ENCODE data around the gene MS4A5.
"Not testable (repeated sequence)": the region's sequence is repeated elsewhere in the genome, so short reads cannot be mapped to it uniquely, and the experiment has no call there.

Gene MS4A5, protein sequence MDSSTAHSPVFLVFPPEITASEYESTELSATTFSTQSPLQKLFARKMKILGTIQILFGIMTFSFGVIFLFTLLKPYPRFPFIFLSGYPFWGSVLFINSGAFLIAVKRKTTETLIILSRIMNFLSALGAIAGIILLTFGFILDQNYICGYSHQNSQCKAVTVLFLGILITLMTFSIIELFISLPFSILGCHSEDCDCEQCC

DNA sequence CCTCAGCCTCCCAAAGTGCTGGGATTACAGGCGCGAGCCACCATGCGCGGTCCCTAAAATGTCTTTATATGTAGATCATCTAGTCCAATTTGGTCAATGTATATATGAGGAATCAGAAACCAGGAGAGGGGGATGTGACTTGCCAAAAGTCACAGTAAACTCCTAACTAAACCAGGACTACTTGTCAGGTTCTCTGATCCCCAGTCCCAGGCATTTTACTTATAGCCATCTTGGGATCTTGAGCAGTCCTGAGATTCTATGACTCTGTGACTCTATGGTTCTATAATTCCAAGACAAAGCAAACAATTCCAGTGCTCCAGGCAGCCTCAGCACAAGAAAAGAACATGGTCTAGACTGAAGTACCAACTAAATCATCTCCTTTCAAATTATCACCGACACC lies at the start of gene MS4A5:
Gene MS4A5, plus strand, starts transcription at position 301 of the 400 bp plus-strand sequence. CDS start 103 bp downstream, outside the sequence.
- no peak for DNase-seq (ENCODE audit: low read depth)

DNA sequence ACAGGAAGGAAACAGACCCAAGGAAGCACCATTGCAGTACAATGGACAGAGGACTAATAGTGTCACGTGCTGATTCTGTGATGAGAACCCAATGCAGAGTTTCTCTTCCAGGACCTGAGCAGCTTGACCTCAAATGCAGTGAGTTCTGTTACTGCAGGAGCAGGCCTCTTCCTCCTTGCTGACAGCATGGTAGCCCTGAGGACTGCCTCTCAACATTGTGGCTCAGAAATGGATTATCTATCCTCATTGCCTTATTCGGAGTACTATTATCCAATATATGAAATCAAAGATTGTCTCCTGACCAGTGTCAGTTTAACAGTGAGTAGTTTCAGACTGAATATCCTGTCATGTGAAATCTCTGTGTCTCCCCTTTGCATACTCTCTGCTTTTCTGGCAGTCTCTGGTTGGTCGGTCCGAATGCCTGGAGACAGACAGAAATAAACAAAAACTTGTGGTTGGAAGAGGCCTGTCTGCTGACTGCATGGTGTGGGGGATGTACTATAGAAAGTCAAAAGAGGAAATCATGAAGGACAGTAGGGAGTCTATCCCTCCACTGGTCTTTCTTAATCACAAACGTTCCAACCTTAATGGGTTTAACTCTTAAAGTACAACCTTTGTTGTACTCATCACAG lies 40.0 kb upstream of the MS4A5 start:
- DNase-seq (ENCODE audit: low read depth) = no peak

DNA sequence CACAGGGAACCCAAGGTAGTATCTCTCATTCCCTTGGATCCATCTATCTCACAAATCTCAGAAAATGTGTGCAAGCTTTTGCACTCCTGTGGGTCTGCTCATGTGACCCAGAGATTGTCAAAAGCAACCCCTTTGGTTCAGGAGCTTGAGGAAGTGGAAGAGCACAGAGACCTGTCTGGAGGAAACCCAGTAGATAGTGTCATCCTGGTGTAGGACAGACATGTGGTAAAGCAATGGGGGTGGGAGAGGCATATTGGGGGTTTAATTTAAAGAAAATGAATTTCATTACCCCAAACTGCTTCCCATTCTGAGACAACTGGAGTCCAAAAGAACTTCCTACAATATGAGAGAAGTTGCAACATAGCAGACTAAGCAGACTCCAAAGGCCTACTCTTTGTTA lies 39.0 kb upstream of the MS4A5 start:
- DNase-seq (ENCODE audit: low read depth) = no peak

DNA sequence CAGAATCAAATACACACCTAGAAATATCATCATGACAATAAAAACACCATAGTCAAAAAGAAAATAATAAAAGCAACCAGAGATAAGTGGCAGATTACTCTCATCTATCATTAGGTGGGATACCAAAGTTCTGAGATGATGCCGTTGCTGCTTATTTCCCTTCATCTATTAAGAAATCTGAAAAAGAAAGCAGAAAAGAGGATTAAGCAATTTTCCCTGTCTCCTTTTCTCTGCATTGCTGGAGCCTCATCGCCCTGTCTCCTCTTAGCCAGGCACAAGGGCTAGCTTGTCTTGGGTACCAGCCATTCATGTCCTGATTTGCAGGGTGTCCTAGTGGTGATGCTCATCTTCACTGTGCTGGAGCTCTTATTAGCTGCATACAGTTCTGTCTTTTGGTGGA lies 37.0 kb upstream of the MS4A5 start:
- no peak for DNase-seq (ENCODE audit: low read depth)

DNA sequence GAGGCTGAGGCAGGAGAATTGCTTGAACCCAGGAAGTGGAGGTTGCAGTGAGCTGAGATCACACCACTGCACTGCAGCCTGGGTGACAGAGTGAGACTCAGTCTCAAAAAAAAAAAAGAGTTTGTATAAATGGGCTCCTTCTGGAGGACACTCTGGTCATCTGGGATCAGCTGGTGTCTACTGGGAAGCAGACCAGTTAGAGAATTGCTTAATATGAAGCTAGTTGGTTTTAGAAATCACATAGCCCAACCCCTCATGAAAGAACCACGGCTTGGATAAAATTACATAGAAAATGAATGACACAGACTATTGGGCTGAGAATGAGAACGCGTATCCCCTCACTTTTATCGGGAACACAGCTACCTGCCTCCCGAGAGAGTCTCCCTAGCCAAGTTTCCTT lies 36.4 kb upstream of the MS4A5 start:
- no peak for DNase-seq (ENCODE audit: low read depth)

DNA sequence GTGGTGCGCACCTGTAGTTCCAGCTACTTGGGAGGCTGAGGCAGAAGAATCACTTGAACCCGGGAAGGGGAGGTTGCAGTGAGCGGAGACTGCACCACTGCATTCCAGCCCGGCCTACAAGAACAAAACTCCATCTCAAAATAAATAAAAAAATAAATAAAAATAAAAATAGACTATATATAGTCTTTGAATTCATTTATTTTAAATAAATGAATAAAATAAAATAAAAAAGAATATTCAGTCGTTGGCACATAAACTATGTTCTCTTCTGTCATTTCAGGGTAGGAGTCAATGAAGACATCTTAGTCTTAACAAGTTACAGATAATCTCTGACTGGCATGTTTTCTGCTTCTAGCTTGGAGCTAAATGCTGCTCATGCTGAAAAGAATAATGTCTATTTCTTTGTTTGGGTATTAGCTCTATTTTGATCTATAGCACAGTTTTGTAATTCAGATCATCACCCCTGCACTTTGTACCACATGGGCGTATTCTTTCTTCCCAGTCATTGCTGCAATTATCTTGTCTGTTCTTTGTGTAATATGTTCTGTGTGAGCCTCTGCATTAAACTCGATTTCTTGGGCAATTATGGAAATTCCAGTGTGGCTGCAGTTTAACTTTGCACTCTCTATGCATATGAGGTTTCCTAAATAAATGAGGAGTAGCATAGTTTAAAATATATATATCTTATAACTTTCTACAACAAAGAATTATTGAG lies 34.5 kb upstream of the MS4A5 start:
- DNase-seq (ENCODE audit: low read depth) = no peak

DNA sequence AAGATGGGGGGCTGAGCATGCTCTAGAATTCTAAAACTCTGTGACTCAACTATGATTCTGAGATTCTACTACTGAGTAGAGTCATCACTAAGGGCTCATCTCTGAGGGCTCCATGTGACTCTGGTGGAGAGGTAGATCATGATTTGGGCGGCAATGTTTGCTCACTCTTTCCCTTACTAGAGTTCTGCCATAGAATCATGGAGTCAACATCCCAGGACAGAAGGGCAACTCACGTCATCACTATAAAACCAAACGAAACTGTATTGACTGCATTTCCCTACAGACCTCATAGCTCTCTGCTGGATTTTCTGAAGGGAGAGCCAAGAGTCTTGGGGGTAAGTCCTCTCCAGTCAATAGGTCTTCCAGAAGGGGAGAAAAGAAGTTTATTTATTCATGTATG lies 33.0 kb upstream of the MS4A5 start, which contains the start of gene MS4A14:
Gene MS4A14, plus strand, starts transcription at position 78 of the 400 bp plus-strand sequence. Its CDS starts 120 bp downstream, at position 198.
- no peak for DNase-seq (ENCODE audit: low read depth)

DNA sequence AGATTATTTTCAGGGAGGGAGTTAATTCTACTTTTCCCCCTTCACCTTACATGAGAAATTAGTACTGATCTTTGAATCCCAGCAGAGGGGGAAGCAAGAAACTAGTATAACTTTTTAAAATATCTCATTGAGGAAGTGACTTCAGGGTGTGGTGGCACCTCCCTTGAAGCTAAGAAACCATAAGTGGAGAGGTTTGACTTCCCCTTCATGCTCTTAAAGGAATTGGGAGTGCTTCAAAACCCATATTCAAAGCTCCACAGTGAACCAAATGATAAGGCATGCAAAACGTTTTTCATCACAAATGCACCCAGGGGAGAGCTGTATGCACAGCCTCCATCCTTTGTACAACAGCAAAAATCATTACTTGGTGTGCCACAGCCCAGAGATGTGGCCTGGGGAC lies 32.6 kb upstream of the MS4A5 start:
- no peak for DNase-seq (ENCODE audit: low read depth)

DNA sequence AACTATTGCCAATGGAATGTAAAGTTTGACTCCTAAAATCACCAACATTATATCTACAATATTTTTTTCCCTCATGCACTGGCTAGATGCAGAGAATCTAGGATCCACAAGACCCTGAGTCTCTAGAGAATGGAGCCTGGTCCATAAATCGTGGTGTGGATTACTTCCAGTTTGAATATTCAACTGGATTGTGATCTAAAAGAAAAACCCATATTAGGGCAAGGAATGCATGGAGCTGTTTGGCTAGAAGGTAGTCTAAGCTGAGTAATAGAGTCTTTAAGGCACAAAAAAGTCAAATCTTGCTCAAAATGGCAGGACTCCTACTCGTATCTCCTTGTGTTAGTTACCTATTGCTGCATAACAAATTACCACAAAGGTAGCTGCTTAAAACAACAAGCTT lies 9.4 kb upstream of the MS4A5 start:
- DNase-seq (ENCODE audit: low read depth) = no peak

DNA sequence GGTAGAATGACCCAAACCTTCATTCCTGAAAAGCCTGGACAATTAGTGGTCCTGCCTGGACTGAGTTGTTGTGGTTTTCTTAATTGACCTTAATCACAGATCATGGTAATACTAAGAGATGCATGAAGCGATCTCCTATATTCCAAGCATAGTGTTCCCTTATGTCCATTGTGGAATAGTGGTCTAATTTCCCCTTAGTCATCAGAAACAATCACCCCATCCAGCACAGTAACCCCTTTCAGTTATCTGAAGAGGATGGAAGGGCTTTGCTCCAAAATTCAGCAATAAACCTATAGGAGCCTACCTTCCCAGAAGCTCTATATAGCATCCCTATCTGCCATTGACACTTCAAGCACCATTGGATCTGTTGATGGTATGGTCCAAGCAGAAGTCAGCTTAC lies 6.8 kb upstream of the MS4A5 start:
- no peak for DNase-seq (ENCODE audit: low read depth)

DNA sequence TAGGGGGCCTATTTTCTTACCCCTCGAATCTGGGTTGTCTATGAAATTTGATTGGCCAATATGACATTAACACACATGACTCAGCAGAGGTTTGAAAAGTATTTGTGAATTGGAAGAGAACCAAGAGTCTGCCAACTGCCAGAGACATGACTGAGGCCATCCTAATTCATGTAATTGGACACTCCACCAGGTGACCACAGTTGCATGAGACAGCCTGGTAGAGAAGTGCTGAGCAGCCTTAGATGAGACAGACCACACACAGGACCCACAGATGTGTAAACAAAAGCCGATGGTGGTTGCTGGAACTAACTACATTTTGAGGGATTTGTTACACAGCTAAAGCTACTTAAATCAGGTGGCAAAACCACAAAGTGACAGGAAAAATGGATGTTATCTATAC lies 855 bp upstream of the MS4A5 start:
- DNase-seq (ENCODE audit: low read depth) = no peak

DNA sequence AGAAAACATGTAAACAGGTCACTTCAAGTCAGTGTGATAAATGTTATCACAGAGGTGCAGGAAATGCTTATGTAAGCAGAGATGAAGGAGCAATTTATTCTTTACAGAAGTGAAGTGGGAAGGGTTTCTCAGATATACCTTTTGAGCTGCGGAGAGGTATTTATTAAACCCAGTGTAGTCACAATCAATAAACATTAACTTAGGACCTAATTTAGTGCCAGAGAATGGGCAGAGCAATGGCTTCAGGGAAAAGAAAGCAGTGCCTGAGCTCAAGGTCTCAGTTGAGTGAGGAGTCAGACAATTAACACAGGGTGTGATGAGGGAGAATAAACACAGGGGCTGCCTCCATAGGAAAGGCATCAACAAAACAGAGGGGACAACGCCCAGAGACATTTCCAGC lies 1.9 kb downstream of the MS4A5 start:
- no peak for DNase-seq (ENCODE audit: low read depth)

DNA sequence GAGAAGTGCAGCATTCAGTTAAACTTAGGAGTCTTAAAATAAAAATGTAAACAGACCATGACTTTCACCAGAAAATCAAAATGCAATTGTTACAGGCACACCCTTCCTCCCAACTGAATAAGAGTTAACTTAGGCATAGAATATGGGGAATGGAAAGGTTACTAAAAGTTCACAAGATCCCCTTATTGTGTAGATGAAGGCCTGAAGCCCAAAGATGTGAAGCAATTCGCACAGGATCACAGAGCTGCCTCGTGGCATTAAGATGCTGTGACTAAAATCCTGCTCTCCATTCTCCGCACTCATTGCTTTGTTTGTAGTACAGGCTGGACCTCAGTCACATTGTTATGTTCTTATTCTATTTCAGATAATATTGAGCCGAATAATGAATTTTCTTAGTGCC lies 4.0 kb downstream of the MS4A5 start:
- DNase-seq (ENCODE audit: low read depth) = no peak

DNA sequence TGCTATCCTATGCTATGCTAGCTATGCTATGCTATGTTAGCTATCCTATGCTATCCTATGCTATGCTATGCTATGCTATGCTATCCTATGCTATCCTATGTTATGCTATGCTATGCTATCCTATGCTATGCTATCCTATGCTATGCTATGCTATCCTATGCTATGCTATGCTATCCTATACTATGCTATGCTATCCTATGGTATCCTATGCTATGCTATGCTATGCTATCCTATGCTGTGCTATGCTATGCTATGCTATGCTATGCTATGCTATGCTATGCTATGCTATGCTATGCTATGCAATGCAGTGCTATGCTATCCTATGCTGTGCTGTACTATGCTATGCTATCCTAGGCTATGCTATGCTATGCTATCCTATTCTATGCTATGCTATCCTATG lies 17.7 kb downstream of the MS4A5 start:
- no peak for DNase-seq (ENCODE audit: low read depth)

DNA sequence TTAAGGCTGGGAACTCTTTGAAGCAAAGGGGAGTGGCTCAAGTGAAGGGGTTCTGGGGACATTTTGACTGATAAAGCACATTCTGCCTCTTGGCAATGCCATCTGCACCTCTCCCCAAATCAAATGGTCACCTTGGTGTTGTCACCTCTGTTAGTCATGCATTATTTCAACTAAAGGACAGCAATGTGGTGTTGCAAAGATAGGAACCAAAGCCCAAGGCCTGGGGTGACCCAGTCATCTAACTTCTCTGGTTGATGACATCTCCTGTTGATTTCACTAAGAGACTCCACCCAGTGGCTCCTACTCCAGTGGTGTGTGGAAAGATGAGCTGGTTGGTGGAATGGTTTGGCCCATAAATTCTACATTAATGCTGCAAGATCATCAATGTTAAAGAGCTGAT lies 18.5 kb downstream of the MS4A5 start:
- DNase-seq (ENCODE audit: low read depth) = no peak

DNA sequence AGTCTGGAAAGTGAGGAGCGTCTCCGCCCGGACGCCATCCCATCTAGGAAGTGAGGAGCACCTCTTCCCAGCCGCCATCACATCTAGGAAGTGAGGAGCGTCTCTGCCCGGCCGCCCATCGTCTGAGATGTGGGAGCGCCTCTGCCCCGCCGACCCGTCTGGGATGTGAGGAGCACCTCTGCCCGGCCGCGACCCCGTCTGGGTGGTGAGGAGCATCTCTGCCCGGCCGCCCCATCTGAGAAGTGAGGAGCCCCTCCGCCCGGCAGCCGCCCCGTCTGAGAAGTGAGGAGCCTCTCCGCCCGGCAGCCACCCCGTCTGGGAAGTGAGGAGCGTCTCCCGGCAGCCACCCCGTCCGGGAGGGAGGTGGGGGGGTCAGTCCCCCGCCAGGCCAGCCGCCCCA lies 21.8 kb downstream of the MS4A5 start:
- not testable (repeated sequence) for DNase-seq (ENCODE audit: low read depth)

DNA sequence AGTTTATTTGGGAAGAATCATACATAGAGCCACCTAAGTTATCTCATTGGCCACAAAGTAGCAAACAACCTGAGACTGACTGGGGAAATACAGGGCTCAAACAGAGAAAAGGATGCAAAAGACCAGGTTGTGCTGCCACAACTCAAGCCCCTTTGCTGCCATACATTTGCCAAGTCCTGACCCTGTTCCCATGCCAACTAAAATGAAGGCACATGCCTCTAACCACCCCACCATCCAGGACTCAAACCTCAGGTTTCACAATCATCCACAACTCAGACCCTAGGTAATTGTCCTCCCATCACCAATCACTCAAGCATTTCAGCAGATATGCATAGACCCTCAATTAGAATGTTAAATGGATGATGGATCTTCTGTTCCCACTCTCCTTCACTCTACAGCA lies 24.8 kb downstream of the MS4A5 start:
- no peak for DNase-seq (ENCODE audit: low read depth)

DNA sequence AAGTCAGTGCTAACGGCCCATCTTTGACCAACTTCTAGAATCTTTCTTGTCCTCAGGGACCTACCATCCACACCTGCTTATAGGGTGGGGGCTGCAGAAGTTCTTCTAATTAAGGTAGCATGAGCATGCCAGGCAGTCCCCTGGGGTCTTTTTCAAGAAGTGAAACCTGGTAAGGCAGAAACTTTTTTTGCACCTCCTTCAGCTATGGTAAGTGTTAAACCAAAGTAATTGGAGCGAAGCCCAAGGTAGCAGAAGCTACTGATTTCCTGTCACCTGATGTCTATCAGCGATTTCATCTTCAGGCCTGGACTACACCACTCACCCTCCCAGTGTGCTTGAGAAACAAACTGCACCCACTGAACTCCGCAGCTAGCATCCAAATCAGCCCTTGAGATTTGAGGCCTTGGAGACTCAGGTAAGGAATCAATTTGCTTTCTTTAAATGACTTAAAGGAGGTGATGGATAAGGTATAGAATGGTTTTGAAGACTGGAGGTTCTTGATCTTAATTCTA lies 26.2 kb downstream of the MS4A5 start, which contains the start of gene MS4A1:
Gene MS4A1, plus strand, starts transcription at position 317 of the 512 bp plus-strand sequence. CDS start 6,528 bp downstream, outside the sequence.
- no peak for DNase-seq (ENCODE audit: low read depth)

DNA sequence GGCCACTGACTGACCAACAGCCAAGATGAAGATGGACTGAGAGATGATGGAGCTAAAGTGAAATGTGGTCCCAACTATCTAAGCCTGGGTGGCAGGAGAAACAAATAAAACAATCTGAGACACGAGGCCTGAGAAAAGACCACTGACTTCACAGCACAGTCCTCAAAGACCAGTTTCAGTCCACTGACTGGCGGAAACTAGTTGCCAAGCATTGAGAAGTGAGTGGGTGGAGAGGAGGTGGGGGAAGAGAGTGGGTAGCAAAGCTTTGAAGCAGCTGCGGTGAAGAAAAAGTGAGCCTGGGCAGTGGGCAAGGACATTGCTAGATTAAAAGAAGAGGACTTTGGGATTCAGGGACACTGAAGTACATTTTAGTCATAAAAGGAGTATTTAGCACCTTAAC lies 28.2 kb downstream of the MS4A5 start:
- no peak for DNase-seq (ENCODE audit: low read depth)

DNA sequence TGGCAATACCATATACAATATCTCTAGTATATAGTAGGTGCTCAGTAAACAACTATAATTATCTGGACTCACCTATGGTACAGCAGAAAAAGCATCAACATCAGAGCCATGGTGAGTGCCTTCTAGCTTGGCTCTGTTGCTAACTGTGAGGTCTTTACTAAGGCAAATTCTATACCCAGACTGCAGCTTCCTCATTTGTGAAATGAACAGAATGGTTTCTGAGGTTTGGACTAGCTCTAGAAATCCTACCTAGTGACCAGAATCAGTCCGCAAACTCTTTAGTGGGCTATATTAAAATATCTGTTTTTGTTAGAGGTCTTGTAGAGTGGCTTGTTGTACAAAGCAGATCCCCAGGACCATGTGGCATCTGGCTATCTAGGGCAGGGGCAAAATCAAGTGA lies 30.0 kb downstream of the MS4A5 start:
- DNase-seq (ENCODE audit: low read depth) = no peak

DNA sequence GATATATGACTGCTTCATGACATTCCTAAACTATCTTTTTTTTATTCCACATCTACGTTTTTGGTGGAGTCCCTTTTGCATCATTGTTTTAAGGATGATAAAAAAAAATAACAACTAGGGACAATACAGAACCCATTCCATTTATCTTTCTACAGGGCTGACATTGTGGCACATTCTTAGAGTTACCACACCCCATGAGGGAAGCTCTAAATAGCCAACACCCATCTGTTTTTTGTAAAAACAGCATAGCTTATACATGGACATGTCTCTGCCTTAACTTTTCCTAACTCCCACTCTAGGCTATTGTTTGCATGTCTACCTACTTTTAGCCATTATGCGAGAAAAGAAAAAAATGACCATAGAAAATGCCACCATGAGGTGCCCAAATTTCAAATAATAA lies 39.5 kb downstream of the MS4A5 start:
- DNase-seq (ENCODE audit: low read depth) = no peak

DNA sequence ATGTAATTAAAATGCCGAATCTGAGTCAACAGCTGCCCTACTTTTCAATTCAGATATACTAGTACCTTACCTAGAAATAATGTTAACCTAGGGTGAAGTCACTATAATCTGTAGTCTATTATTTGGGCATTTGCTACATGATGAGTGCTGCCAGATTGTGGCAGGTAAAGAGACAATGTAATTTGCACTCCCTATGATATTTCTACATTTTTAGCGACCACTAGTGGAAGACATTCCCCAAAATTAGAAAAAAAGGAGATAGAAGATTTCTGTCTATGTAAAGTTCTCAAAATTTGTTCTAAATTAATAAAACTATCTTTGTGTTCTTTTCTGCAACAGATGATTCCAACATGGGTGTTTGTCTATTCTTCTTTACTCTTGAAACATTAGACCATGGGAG lies 40.4 kb downstream of the MS4A5 start:
- no peak for DNase-seq (ENCODE audit: low read depth)

DNA sequence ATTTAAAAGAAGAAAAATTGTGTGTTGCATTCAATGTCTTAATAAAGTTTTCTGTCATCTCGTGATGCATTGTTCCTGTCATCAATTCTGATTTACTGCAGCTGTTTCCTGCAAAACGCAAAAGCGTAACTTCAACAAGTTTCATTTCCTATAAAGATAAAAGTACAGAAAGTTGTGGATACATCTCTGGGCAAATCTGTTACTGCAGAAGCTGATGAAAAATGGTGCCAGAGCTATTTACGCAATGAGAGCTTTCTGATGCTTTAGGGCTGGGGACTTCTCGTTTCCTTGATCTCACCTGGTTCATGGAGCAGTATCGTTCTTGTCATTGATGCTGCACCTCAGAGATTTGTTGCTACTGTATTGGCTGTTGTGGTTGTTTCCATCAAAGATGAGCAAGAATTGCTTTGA lies 47.7 kb downstream of the MS4A5 start:
- DNase-seq (ENCODE audit: low read depth) = no peak
